GM19193 (cell line): ENCODE results near the gene LRRFIP2.

Experiments
- POLR2A ChIP-seq: IDR thresholded peaks from 4 replicates; pipeline ENCODE4 v1.6.1; 2011; ENCODE audit not compliant: insufficient read depth, insufficient read length; ENCODE audit errors: extremely low read depth

LRRFIP2 gene

GRCh38 chr3:37154668-37155314, 19.6 kb downstream of the LRRFIP2 start:
- TF ChIP-seq POLR2A = no peak

GRCh38 chr3:37150621-37151020, 23.8 kb downstream of the LRRFIP2 start:
- no peak for TF ChIP-seq POLR2A

GRCh38 chr3:37149257-37149656, 25.1 kb downstream of the LRRFIP2 start:
- TF ChIP-seq POLR2A = no peak

- no peak for TF ChIP-seq POLR2A
These were observed 26.2 kb downstream of the LRRFIP2 start for GRCh38 chr3:37148208-37148607.

- no peak for TF ChIP-seq POLR2A
These were observed 26.7 kb downstream of the LRRFIP2 start for GRCh38 chr3:37147666-37148065.

- no peak for TF ChIP-seq POLR2A
These were observed 28.8 kb downstream of the LRRFIP2 start for GRCh38 chr3:37145611-37146010.

- TF ChIP-seq POLR2A = no peak
These were observed 29.6 kb downstream of the LRRFIP2 start for GRCh38 chr3:37144806-37145205.

GRCh38 chr3:37143821-37144220, 30.6 kb downstream of the LRRFIP2 start:
- TF ChIP-seq POLR2A = no peak

GRCh38 chr3:37141676-37142075, 32.7 kb downstream of the LRRFIP2 start:
- no peak for TF ChIP-seq POLR2A

GRCh38 chr3:37140899-37141541, 33.4 kb downstream of the LRRFIP2 start:
- TF ChIP-seq POLR2A = no peak

GRCh38 chr3:37139567-37140052, 34.8 kb downstream of the LRRFIP2 start:
- no peak for TF ChIP-seq POLR2A

- TF ChIP-seq POLR2A = no peak
These were observed 35.6 kb downstream of the LRRFIP2 start for GRCh38 chr3:37138816-37139215.

GRCh38 chr3:37137516-37137915, 36.9 kb downstream of the LRRFIP2 start:
- no peak for TF ChIP-seq POLR2A

- no peak for TF ChIP-seq POLR2A
These were observed 38.3 kb downstream of the LRRFIP2 start for GRCh38 chr3:37136067-37136466.

GRCh38 chr3:37135561-37135960, 38.8 kb downstream of the LRRFIP2 start:
- no peak for TF ChIP-seq POLR2A

GRCh38 chr3:37132334-37132733, 42.0 kb downstream of the LRRFIP2 start:
- no peak for TF ChIP-seq POLR2A
